Stimulated activated CD4-positive, alpha-beta T cell treated with anti-CD3 and anti-CD28 coated beads, TNF-alpha, amount 100 ng/mL, for 24 hours (primary cell): ENCODE measurements around the gene SV2B.

Experiments used
- DNase-seq, 3 experiments: peaks; one replicate each; pipeline ENCODE4 v3.0.0-alpha.2; 2020; ENCODE audit warnings: low read depth in 3 of 3

SV2B gene

GRCh38 chr15:91141097-91141496, 41.0 kb downstream of the SV2B start:
- DNase-seq = no peak

DNA sequence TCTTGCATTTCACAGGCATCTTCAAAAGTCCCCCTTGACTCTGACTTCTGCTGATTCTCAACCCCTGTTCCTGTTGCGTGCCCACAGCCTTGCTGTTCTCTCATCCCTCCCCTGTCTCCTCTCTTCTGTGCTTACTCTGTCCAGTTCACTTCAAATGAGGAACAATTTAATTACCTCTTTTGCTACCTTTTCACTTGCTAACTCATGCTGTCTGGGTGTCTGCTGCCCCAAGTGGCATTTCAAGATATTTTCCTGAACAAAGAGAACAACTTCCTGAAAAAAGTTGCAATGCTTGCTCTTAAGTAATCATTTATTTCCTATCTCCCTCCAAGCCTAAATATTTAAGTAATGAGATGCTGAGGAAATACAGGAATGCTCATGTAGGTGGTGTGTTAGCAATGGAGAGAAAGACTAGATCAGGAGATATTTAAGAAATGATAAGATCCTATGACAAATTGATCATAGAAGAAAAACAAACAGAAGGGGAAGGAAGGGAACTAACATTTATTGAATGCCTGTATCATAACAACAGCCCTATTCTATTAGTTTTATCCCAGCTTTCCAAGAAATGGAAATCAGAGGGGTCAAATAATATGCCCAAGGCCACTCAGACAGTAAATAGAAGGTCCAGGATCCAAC, 42.2 kb downstream of the SV2B start:
- no peak for DNase-seq

GRCh38 chr15:91142946-91143345, 42.9 kb downstream of the SV2B start:
- no peak for DNase-seq

DNA sequence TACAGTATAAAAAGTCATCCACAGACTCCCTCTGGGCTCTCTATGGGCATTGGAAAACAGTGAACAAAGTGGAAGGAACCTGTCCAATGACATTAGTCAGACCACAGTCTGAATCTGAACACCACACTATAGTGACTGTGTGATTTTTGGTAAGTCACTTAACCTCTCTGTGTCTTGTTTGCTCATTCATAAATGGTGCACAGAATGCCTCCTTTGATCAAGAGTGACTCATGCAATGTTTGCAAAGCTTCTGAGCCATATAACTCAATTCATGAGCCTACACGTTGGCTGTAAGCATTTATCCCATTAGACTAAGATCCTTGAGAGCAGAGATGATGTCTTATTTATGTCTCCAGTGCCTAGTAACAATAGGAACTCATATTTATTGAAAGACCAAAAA, 46.7 kb downstream of the SV2B start:
- no peak for DNase-seq

DNA sequence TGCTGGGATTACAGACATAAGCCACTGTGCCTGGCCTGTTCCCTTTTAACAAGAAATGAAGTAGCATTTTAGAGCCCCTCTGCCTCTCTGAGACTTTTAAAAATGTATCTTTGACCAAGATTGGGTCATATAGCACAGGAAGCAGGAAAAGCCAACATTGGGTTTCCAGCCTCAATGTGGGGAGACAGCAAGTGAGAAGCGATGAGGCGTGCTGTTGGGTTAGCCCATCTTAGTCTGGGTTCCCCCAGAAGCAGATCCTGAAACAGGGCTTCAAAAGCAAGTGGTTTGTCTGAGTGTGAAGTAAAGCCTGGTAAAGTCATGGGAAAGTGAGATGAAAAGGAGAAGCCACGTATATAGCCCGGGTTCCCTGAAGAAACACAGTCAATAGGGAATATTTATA, 48.2 kb downstream of the SV2B start:
- no peak for DNase-seq

- no peak for DNase-seq
Observed at GRCh38 chr15:91150502-91151160, 50.6 kb downstream of the SV2B start.

GRCh38 chr15:91151781-91152563, 51.9 kb downstream of the SV2B start:
- DNase-seq = no peak

DNA sequence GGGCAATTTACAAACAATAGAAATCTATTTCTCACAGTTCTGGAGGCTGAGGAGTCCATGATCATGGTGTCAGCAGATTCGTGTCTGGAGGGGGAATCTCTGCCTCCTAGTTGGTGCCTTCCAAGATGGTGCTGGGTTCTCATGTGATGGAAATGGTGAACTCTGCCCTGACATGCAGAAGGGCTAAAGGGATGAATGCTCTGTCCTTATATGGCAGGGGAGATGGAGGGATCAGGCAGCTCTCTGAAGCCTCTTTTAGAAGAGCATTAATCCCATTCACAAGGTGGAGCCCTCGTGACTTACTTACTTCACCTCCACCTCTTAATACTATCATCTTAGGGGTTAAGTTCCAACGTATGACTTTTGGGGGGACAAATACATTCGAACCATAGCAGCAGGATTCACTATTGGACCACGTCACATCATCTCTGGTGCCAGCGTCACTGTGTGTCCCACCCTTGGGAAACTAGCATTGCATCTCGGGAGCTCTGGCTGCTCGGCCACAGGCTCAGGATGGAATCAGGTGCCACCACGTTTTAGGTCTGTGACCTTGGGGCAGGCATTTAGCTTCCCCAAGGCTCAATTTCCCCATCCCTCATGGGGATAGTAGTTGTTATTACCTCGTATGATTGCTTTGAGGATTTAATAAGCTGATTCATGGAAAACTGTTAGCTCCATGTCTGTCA, 53.0 kb downstream of the SV2B start:
- no peak for DNase-seq

DNA sequence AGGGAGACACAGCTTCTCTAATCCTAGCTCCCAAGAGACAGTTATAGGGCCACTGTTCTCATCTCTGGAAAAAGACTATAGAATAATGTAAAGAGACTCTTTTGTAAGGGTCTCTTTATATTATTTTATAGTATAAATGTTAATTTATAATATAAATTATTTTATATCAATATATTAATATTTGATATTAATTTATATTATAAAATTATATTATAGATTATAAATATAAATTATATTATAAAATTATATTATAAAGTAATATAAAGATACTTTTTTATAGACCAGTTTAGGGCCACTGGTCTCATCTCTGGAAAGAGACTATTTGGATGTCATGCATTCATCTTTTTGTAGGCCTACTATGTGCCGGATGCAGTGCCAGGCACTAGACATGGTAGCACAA, 53.9 kb downstream of the SV2B start:
- no peak for DNase-seq

DNA sequence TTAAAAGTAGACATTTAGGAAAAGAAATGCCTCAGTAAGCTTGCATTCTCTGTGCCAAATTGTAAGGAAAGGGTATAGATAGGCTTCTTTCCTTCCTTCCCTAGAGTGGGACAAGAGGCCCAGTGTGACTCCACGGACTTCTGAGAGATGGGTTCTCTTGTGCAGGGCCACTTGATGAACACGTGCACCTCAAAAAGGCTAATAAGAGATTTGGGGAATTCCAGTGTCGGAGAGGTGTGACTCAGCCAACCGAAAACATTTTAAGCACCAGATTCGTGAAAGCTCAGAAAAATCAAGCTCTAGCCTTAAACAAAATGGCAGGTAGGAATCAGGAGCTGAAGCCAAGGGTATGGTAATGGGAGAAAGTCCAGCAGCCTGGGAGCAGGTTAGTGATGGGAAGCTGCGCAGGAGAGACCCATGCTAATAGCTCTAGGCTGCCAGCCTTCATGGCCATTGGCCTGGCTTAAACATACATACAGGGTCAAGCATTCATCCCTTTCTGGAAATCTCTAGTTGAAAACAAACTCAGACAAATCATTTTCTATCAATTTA, 56.2 kb downstream of the SV2B start:
- DNase-seq = no peak

DNA sequence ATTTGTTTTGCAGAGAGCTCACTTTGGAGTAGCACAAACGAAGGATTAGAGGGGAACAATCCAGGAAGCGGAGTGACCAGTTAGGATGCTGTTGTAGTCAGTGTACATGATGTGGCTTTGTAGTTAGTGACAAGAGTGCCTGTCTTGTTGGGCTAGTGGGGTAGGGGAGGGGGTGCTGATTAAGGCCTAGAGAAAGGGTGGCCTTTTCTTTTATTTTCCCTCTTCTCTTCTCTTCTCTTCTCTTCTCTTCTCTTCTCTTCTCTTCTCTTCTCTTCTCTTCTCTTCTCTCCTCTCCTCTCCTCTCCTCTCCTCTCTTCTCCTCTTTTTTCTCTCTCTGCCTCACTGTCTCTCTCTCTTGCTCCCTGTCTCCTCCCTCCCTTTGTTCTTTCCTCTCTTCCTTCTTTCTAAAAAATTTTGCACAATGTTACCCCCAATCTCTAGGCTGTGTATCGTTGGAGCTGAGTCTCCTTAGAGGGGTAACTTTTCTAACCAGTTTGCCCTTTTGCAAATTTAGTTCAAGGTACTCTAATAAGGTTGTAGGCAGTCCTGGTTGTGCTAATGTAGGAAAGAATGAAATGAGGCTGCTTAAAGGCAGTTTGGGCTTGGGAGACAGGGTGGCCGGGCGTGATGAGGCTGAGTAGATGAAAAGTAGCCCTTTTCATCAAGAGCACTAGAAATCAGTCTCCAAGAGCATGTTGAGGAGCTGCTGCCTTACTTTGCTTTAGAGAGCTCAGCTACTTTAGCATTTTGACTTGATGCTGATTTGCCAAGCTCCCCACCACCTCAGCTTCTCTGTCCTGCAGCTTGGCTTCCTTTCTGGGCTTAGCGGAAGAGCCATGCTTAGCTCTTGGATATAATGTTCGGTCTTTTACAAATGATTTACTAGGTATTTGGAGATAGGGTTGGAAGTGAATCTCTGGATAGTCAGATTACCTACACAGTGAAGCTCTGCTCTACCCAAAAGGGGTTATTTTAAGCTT, 58.6 kb downstream of the SV2B start:
- DNase-seq = no peak

- no peak for DNase-seq
Observed at GRCh38 chr15:91165850-91166249, 65.8 kb downstream of the SV2B start.

DNA sequence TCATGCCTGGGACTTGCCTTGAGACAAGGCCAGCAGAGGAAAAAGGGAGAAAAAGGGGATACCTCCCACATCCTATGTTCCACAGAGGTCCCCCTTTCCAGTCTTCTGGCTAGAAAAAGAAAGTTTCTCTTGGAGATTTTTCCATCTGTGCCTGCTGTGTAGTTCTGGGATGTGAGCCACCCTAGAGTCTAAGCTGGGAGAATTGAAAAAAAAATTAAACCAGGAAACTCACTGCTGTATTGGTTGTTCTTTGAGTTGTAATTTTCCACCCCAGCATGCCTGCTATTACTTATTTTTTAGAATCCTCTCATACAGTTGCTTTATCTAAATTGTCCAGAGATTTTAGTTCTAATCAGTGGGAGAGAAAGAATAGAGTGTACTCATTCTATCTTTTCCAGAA, 68.4 kb downstream of the SV2B start:
- DNase-seq = no peak

GRCh38 chr15:91171334-91171733, 71.3 kb downstream of the SV2B start:
- no peak for DNase-seq

DNA sequence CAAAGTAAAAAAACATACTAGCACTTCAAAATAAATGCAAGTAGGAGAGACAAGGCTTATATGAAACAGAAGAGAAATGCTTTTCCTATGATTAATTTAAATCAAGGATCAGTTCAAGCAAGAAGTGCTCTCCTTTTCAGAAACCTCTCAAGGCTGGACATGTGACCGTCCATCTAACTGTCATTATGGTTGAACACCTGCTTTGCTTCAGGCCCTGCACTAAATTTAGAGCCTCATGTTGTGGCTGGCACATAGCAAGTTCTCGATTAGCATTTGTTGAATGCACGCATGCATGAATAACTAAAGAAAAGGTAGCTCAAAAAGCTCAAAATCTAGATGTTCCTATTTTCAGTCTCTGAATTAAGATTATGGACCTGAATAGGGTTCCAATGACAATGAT, 82.0 kb downstream of the SV2B start:
- DNase-seq = no peak

- no peak for DNase-seq
Observed at GRCh38 chr15:91183596-91183995, 83.5 kb downstream of the SV2B start.

GRCh38 chr15:91184441-91184840, 84.4 kb downstream of the SV2B start:
- DNase-seq = no peak

DNA sequence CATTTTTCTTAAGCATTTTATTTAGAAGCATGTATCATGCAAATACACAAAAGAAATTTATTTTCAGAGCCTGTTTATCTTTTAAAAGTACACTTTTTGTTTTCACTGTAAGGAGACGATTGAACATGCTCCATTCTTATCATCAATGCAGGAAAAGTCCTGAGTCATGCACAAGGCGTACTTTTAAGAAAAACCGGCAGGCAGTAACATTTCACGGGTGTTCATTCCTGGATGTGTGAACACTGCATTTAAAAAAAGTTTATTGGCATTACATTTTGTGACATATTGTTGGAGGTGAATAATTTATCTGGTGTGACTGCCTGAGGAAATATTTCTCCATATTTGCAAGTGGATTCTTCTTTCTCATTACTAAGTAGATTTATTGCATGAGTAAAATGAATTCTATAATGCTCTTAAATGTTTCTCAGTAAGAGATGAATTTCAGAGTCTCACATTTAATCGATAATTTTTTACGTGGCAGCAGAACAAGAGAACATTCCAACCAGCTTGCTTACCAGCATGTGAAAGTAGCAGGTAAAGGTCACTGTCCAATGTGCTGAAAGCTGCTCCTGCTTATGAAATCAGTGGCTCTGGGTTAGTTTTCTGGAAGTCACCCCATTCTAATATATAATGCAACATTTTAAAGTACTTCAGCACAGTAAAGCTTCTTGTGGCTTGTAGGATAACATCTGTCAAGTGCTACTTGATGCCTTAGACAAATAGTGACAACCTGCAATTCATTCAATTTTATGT, 87.0 kb downstream of the SV2B start:
- DNase-seq = no peak

GRCh38 chr15:91192285-91192684, 92.2 kb downstream of the SV2B start:
- DNase-seq = no peak

- DNase-seq = no peak
Observed at GRCh38 chr15:91192690-91193377, 92.8 kb downstream of the SV2B start.
